Stimulated activated naive CD8-positive, alpha-beta T cell treated with anti-CD3 and anti-CD28 coated beads, Interleukin-15, Interleukin-2, amounts not matched to agents 100 ng/mL and 50 ng/mL, for 24 hours (primary cell): ENCODE results near the gene ORC5.

Source experiments
- H3K27ac Mint-ChIP-seq: one replicate; pipeline ENCODE4 v1.8.0; 2021; ENCODE audit warnings: mild to moderate bottlenecking, mixed read lengths
- H3K27me3 Mint-ChIP-seq: one replicate; pipeline ENCODE4 v1.8.0; 2021; ENCODE audit warnings: mixed read lengths
- H3K36me3 Mint-ChIP-seq: one replicate; pipeline ENCODE4 v1.8.0; 2021; ENCODE audit warnings: low read depth, mixed read lengths
- H3K4me1 Mint-ChIP-seq: one replicate; pipeline ENCODE4 v1.8.0; 2021; ENCODE audit warnings: low read depth, mixed read lengths
- H3K4me3 Mint-ChIP-seq: one replicate; pipeline ENCODE4 v1.8.0; 2021; ENCODE audit warnings: mild to moderate bottlenecking, mixed read lengths
- H3K9me3 Mint-ChIP-seq: one replicate; pipeline ENCODE4 v1.8.0; 2021; ENCODE audit warnings: mixed read lengths

ORC5 gene

DNA sequence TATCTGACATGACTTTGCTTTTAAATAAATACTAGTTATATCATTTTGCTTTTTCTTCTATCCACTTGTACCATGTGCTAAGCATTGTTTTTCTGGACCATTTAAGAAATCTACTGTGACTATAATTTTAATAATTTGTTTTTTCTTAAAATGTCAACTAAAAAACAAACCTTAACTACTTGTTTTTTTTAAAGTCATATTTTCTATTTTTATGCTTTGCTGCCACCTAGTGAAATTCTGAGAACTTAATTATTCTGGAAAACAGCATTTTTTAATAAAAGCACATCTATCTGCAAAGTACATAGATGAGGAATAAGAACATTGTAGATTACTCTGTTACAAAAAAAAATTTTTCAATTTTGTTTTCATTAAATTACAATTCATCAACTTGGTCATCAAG, 47.4 kb downstream of the ORC5 start:
- Mint-ChIP-seq H3K27me3 (no peaks in the 10 kb centered on the region), H3K9me3 (no peaks in the 10 kb centered on the region), H3K4me1 (no peaks in the 10 kb centered on the region), H3K36me3 (peaks cover 32% of the 10 kb centered on the region), H3K4me3 (no peak overlapping the region), H3K27ac (no peak overlapping the region)

DNA sequence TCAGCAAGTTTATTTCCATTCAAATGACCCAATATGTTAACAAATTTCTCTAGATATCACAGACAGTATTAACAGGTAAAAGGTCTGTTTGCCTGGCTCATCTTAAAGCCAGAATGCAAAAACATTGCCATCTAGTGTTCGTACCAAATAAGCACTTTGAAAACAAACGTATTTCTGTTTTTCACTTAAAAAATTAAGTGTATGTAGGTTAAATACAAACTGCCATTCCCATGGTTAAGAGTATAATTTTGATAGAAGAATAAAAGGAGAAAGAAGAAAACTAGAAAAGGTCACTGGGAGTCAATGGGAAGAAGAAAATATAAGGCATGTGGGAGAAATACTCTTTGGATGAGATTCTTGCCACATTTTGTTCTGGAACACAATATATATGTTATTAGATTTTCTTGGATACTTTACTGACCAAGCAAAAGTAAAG, 51.0 kb downstream of the ORC5 start:
- H3K4me3 Mint-ChIP-seq = no peak overlapping the region
- H3K27me3 Mint-ChIP-seq = no peaks in the 10 kb centered on the region
- peaks cover 19% of the 10 kb centered on the region for H3K36me3 Mint-ChIP-seq
- no peaks in the 10 kb centered on the region for H3K4me1 Mint-ChIP-seq
- no peak overlapping the region for H3K27ac Mint-ChIP-seq
- no peaks in the 10 kb centered on the region for H3K9me3 Mint-ChIP-seq

DNA sequence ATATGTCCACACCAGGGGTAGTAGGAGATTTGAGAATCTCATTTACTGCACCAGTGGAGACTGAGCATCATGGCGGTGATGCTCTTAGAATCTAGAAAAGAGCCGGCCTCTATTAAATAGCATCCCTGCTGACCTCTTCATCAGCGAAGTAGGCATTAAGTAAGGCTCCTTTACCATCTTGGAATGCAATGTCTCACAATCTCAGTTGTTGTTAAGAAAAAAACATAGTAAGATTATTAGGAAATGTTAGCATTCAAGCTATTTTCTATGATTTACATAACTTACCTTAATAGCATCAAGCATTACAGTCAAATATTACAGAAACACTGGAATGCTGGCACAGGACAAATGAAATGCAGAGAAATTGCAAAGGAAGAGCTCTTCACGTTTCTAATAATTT, 54.5 kb downstream of the ORC5 start:
- no peaks in the 10 kb centered on the region for H3K4me1 Mint-ChIP-seq
- H3K27me3 Mint-ChIP-seq = no peaks in the 10 kb centered on the region
- H3K36me3 Mint-ChIP-seq = peaks cover 25% of the 10 kb centered on the region
- no peak overlapping the region for H3K27ac Mint-ChIP-seq
- no peaks in the 10 kb centered on the region for H3K9me3 Mint-ChIP-seq
- no peak overlapping the region for H3K4me3 Mint-ChIP-seq

DNA sequence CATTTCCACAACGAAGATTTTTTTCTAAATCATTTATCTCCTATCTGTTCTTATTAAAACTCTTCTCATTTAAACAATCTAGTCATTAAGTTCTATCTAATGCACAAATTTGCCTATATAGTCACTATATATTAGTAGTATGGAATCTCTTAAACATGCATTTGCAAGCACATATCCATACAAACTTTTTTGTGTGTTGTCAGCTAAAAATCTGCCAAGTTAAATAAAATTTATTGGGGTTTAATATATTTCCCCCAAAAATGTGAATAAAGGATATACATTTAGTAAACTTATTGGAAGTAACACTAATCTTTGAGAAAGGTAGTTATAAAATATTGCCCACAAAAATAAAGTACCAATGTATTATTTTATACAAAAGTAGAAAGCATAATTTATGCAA, 55.3 kb downstream of the ORC5 start:
- no peak overlapping the region for H3K4me3 Mint-ChIP-seq
- H3K4me1 Mint-ChIP-seq = no peaks in the 10 kb centered on the region
- H3K9me3 Mint-ChIP-seq = no peaks in the 10 kb centered on the region
- H3K36me3 Mint-ChIP-seq = peaks cover 29% of the 10 kb centered on the region
- no peaks in the 10 kb centered on the region for H3K27me3 Mint-ChIP-seq
- H3K27ac Mint-ChIP-seq = no peak overlapping the region

DNA sequence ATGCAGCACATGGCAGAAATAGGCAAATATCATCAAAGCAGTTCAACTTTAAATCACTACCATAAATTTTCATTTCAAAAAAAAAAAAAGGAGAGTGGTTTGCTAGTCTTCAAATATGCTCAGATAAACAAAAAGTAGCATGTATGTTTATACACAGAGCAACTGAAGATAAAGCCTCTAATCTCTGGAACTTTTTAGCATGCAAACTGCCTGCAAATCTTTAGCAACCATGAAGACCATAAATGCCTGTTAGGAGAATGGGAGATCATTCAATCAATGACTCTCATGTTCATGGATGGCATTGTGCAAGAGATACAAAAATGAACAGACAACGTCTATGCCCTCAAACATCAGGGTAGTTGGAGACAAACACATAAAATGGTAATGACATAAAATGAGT, 57.3 kb downstream of the ORC5 start:
- no peak overlapping the region for H3K4me3 Mint-ChIP-seq
- H3K27ac Mint-ChIP-seq = no peak overlapping the region

DNA sequence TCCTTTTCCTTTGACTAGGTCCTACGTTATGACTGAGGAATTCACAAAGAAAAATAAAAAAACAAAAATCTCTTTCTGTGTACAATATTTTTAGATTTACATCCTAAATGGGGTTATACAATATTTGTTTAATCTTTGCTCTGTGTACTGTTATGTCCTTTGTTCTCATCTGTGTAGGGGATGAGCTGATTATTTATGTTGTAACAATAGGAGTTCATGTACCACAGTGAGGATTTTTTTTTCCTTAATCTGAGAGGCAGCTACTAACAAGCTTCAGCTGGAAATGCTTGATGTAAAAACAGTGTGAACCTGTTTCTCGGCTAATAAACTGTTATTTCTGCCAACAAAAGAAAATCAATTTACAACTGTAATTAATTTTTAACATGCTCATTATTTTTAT, 58.0 kb downstream of the ORC5 start:
- Mint-ChIP-seq H3K9me3 (no peaks in the 10 kb centered on the region), H3K4me1 (no peaks in the 10 kb centered on the region), H3K27me3 (no peaks in the 10 kb centered on the region), H3K36me3 (peaks cover 34% of the 10 kb centered on the region), H3K4me3 (no peak overlapping the region), H3K27ac (no peak overlapping the region)

More for the DNA sequence above, 57.3 kb downstream of the ORC5 start:
- no peaks in the 10 kb centered on the region for H3K4me1 Mint-ChIP-seq
- peaks cover 35% of the 10 kb centered on the region for H3K36me3 Mint-ChIP-seq
- H3K9me3 Mint-ChIP-seq = no peaks in the 10 kb centered on the region
- H3K27me3 Mint-ChIP-seq = no peaks in the 10 kb centered on the region

DNA sequence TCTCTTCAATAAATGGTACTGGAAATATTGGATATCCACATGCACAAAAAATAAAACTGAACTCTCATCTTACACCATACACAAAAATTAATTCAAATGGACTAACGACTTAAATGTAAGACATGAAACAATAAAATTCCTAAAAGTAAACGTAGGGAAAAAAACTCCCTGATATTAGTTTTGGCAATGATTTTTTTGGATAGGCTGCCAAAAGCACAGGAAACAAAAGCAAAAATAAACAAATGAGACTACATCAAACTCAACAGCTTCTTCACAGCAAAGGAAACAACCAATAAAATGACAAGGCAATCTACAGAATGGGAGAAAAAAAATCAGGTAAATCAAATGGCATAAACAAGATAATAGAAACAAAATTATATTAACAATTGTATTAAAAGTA, 65.7 kb downstream of the ORC5 start:
- Mint-ChIP-seq H3K4me3 (no peak overlapping the region), H3K9me3 (no peaks in the 10 kb centered on the region), H3K4me1 (no peaks in the 10 kb centered on the region), H3K36me3 (peaks cover 37% of the 10 kb centered on the region), H3K27ac (no peak overlapping the region), H3K27me3 (no peaks in the 10 kb centered on the region)

DNA sequence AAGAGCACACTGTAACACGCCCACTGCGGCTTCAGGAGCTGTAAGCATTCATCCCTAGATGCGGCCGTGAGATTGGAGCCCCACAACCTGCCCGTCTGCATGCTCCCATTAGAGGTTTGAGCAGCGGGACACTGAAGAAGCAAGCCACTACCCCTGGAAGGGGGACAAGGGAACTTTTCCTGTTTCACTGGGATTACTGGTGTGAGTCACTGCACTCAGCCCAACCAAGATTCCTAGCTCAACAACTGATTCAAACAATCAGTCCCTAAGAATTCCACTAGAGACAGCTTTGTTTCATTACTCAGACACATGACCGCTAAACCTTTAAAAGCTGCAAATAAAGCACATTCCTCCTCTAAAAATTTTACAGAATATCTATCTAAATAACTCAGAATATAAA, 69.8 kb downstream of the ORC5 start:
- Mint-ChIP-seq H3K4me1 (peaks cover 10% of the 10 kb centered on the region), H3K36me3 (peaks cover 38% of the 10 kb centered on the region), H3K9me3 (no peaks in the 10 kb centered on the region), H3K4me3 (no peak overlapping the region), H3K27ac (no peak overlapping the region), H3K27me3 (no peaks in the 10 kb centered on the region)

DNA sequence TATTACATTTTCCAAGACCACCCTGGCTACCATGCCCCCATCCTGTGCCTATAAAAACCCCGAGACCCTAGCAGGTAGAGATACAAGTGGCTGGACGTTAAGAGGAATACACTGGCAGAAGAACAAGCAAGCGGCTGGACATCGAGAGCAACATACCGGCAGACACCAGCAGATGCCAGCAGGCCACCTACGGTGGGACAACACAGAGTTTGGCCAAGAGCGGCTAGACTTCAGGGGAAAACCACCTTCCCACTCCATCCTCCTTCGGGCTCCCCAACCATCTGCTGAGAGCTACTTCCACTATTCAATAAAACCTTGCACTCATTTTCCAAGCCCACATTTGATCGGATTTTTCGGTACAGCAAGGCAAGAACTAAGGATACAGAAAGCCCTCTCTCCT, 70.3 kb downstream of the ORC5 start:
- Mint-ChIP-seq H3K9me3 (no peaks in the 10 kb centered on the region), H3K27me3 (no peaks in the 10 kb centered on the region), H3K27ac (no peak overlapping the region), H3K4me3 (no peak overlapping the region), H3K4me1 (peaks cover 10% of the 10 kb centered on the region), H3K36me3 (peaks cover 34% of the 10 kb centered on the region)

DNA sequence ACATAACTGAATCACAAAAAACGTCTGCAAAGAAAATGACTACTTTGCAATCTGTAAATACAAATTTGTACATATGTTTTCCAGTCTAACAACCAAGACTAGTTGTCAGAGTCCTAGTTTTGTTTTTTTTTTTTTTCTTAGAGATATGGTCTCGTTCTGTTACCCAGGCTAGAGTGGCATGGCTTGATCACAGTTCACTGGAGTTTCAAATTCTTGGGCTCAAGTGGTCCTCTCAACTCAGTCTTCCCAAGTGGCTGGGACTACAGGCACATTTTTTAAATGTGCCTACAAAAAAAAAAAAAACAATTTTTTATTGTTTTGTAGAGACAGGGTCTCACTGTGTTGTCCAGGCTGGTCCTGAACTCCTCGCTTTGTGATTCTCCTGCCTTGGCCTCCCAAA, 70.8 kb downstream of the ORC5 start:
- H3K4me3 Mint-ChIP-seq = no peak overlapping the region

DNA sequence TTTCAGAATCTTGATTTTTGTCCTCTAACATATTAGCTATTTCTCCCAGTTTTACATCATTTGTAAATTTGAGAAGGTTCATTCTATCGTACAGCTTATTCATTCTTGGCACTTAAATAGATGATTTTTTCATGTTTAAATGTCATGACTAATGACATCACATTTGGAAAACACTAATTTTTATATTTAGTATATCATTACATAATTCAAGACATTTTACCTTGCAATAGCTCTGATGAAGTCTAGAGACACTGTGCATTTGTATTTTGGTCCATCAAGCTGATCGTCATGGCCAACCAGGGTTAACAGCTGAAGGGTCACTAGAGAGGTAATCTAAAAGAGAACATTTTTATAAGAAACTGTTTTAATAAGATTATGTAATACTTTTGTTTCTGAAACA, 71.3 kb downstream of the ORC5 start:
- peak overlapping the region; percentile 80 for H3K27ac Mint-ChIP-seq
- H3K4me3 Mint-ChIP-seq = no peak overlapping the region

More for the DNA sequence above, 70.8 kb downstream of the ORC5 start:
- H3K27me3 Mint-ChIP-seq = no peaks in the 10 kb centered on the region
- H3K36me3 Mint-ChIP-seq = peaks cover 28% of the 10 kb centered on the region
- no peaks in the 10 kb centered on the region for H3K9me3 Mint-ChIP-seq
- no peak overlapping the region for H3K27ac Mint-ChIP-seq
- peaks cover 10% of the 10 kb centered on the region for H3K4me1 Mint-ChIP-seq

DNA sequence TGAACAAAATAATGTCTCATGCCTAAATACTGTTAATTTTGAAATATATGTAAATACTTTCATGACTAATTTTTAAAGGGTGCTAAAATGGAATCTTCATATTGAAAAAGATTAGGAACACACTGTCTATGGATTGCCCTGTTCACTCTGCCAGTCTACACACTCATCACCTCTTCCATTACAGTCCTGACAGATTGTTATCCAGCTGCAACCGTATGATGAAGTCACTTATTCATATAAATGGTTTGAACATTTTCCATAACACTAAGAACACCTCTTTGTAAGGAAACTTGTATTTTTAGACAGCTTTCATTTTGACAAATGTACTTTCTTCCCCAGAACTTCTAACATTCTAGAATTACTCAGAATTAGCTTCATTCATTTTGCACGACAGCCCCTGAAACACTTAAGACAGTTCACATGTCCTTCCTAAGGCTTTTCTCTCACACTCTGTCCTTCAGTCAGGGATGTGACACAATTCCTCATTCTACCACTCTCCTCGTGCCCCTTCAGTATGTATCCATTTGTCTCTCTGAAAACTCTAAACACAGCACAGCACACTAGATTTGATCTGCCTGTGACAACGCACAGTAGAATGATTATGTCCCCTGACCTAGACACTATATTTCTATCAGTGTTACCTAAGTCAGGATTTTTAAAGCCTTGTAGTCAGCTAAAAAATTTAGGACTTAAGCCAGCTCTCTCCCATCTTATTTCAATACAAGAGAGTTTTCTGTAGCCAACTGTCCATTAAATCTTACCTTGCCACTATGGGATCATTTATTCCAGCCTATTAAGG, 71.9 kb downstream of the ORC5 start:
- peak overlapping the region; percentile 80 for H3K27ac Mint-ChIP-seq

More for the DNA sequence above, 71.3 kb downstream of the ORC5 start:
- no peaks in the 10 kb centered on the region for H3K9me3 Mint-ChIP-seq
- no peaks in the 10 kb centered on the region for H3K27me3 Mint-ChIP-seq
- peaks cover 28% of the 10 kb centered on the region for H3K36me3 Mint-ChIP-seq
- H3K4me1 Mint-ChIP-seq = peaks cover 10% of the 10 kb centered on the region

DNA sequence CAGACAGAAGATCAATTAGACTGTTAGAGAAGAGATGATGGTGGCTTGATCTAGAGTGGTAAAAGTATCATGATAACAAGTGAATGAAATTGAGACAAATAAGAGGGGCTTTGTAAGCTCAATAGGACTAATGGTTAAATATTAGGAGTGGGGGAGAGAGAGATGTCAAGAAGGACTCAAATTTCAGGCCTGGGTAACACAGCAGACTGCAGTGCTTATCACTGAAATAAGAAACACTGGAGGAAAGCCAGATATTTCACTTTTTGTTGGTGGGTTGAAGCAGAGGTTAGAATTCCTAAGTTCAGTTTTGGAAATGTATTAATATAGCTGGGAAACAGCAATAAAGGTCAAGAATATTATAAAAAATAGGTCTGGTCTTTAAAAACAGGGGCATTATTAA, 74.6 kb downstream of the ORC5 start:
- H3K27ac Mint-ChIP-seq = no peak overlapping the region
- peaks cover 6% of the 10 kb centered on the region for H3K9me3 Mint-ChIP-seq
- H3K27me3 Mint-ChIP-seq = no peaks in the 10 kb centered on the region
- H3K4me3 Mint-ChIP-seq = no peak overlapping the region
- H3K36me3 Mint-ChIP-seq = peaks cover 41% of the 10 kb centered on the region
- H3K4me1 Mint-ChIP-seq = peaks cover 10% of the 10 kb centered on the region

More for the DNA sequence above, 71.9 kb downstream of the ORC5 start:
- Mint-ChIP-seq H3K27me3 (no peaks in the 10 kb centered on the region), H3K9me3 (no peaks in the 10 kb centered on the region), H3K4me3 (no peak overlapping the region), H3K36me3 (peaks cover 34% of the 10 kb centered on the region), H3K4me1 (peaks cover 10% of the 10 kb centered on the region)

DNA sequence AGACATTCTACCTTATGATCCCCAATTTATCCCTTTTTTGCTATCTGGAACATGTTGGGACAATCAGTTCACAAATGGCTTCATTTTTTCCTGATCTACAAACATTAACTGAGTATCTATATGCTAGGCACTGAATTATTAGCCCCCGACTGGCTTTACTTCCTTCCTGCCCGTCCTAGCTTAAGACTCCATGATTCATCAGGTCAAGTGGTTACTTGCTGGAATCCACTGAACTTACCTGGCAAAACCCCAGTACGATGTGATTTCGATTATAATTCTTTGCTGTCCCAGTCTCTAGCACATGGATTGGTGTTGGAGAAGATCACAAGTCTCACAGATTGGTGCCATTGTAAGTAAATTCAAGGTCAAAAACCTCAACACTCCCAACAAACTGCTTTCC, 77.1 kb downstream of the ORC5 start:
- Mint-ChIP-seq H3K9me3 (peaks cover 6% of the 10 kb centered on the region), H3K4me1 (peaks cover 2% of the 10 kb centered on the region), H3K4me3 (no peak overlapping the region), H3K36me3 (peaks cover 50% of the 10 kb centered on the region), H3K27me3 (no peaks in the 10 kb centered on the region), H3K27ac (no peak overlapping the region)

DNA sequence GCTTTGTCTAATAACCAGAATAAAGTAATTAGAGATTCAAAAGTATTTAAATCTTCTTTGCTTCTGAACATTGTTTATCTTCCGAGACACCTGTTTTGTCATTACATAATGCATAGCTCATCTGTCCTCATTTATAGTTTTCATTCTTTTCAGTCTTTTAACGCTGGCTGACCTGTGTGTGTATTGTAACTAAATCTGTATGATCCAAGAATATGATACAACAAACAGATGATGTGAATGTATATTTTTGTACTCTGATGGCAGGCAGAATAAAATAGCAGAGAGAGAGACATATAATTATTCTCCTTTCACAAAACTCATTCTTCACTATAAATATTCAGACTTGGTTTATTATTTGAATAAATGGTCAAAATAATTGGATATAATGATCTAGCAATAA, 80.6 kb downstream of the ORC5 start:
- Mint-ChIP-seq H3K36me3 (peaks cover 70% of the 10 kb centered on the region), H3K27ac (no peak overlapping the region), H3K9me3 (peaks cover 8% of the 10 kb centered on the region), H3K4me1 (no peaks in the 10 kb centered on the region), H3K27me3 (no peaks in the 10 kb centered on the region), H3K4me3 (no peak overlapping the region)

DNA sequence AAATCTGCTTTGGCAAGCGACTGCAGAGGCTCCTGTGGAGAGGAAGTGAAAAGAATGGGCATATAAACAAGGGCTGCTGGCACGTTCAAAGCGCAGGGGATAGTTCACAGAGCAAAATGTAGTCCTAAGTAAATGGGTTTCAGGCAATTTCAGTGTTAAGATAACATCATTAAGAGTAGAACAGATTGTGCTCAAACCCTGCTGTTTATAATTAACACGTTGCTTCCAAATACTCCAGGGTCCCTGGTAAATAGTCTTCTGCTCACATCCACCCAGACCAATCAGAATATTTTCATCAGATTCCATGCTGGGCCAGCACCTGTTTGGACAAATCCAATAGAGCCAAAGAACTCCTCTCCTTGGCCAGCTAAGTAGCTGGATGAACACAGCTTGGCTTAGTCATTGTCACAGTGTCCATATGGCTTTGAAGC, 81.4 kb downstream of the ORC5 start:
- Mint-ChIP-seq H3K36me3 (peaks cover 71% of the 10 kb centered on the region), H3K4me3 (no peak overlapping the region), H3K27ac (no peak overlapping the region), H3K9me3 (peaks cover 13% of the 10 kb centered on the region), H3K4me1 (no peaks in the 10 kb centered on the region), H3K27me3 (no peaks in the 10 kb centered on the region)
